H1 (cell line): ENCODE results near the gene REG1B. TPM values are rescaled to one million over a fixed set of nuclear protein-coding genes. Genes with fewer than 3 reads are reported as not detected.

Source experiments
- CTCF ChIA-PET: fragments of 300-600 bp; sonication (Branson Sonifier 250); formaldehyde crosslinking; loops from one replicate; lab custom pipeline; 2021; ENCODE audit not compliant: partially characterized antibody; lab: Charles Lee
- POLR2A ChIA-PET: fragments of 300-600 bp; sonication (Branson Sonifier 250); formaldehyde crosslinking; loops from one replicate; lab custom pipeline; 2021; ENCODE audit warnings: inconsistent platforms; ENCODE audit not compliant: partially characterized antibody; lab: Charles Lee
- DNase-seq, 2 experiments: peaks; one replicate each; pipeline versions ENCODE4 v3.0.0 to v3.0.0-alpha.2; 2010 to 2022; ENCODE audit warnings: low spot score in 2 of 2, low read depth in 1 of 2, mixed read lengths in 1 of 2
- FAIRE-seq: peaks from 2 replicates; lab custom pipeline; 2011; peaks lifted over from hg19 to GRCh38; lab: Jason Lieb, UNC
- H2AFZ ChIP-seq: 2 replicates; pipeline ENCODE4 v1.8.1; 2012; ENCODE audit warnings: low read length, inconsistent platforms
- H2AK5ac ChIP-seq: 2 replicates; pipeline ENCODE4 v1.6.1; 2013; ENCODE audit warnings: low read depth, low read length
- H2BK120ac ChIP-seq: replicated peaks from 2 replicates; pipeline ENCODE3; 2013; ENCODE audit warnings: low read depth, low read length, inconsistent platforms
- H2BK12ac ChIP-seq: 2 replicates; pipeline ENCODE4 v1.6.1; 2013; ENCODE audit warnings: low read depth, low read length
- H2BK15ac ChIP-seq: 2 replicates; pipeline ENCODE4 v1.6.1; 2013; ENCODE audit warnings: low read length
- H2BK20ac ChIP-seq: 2 replicates; pipeline ENCODE4 v1.6.1; 2013; ENCODE audit warnings: low read length
- H2BK5ac ChIP-seq: 2 replicates; pipeline ENCODE4 v1.6.1; 2013; ENCODE audit warnings: low read depth, low read length
- H3K14ac ChIP-seq: 2 replicates; pipeline ENCODE4 v1.6.1; 2013; ENCODE audit warnings: inconsistent platforms; ENCODE audit not compliant: insufficient read length
- H3K18ac ChIP-seq: 2 replicates; pipeline ENCODE4 v1.6.1; 2013; ENCODE audit warnings: low read length; ENCODE audit errors: extremely low read depth
- H3K23ac ChIP-seq: 2 replicates; pipeline ENCODE4 v1.6.1; 2013; ENCODE audit warnings: inconsistent platforms; ENCODE audit not compliant: insufficient read length
- H3K23me2 ChIP-seq: 2 replicates; pipeline ENCODE4 v1.6.1; 2013; ENCODE audit warnings: low read depth, low read length
- H3K27ac ChIP-seq: 2 replicates; pipeline ENCODE4 v1.6.1; 2011; ENCODE audit warnings: low read depth, low read length, inconsistent platforms
- H3K27me3 ChIP-seq, 4 experiments: replicated peaks in 1 of 4; 1 replicate in 1 of 4; 2 replicates in 3 of 4; pipeline versions ENCODE4 v1.6.1 to v1.8.1; 2011 to 2013; ENCODE audit warnings: low read length in 3 of 4, mild to moderate bottlenecking in 3 of 4, inconsistent platforms in 2 of 4, mixed read lengths in 2 of 4, moderate library complexity in 1 of 4; ENCODE audit not compliant: control insufficient read depth in 3 of 4, insufficient read depth in 3 of 4; ENCODE audit errors: extremely low read depth in 1 of 4
- H3K36me3 ChIP-seq, 4 experiments: 2 replicates each; pipeline versions ENCODE4 v1.6.1 to v1.8.1; 2011 to 2013; ENCODE audit warnings: mild to moderate bottlenecking in 4 of 4, low read length in 3 of 4, moderate library complexity in 2 of 4, control low read depth in 1 of 4, inconsistent platforms in 1 of 4; ENCODE audit not compliant: insufficient read depth in 4 of 4, control insufficient read depth in 2 of 4
- H3K4ac ChIP-seq: replicated peaks from 2 replicates; pipeline ENCODE3; 2013; ENCODE audit warnings: low read length, low read depth, mixed read lengths, inconsistent platforms; ENCODE audit not compliant: insufficient read length
- H3K4me1 ChIP-seq, 4 experiments: replicated peaks in 1 of 4; 1 replicate in 1 of 4; 2 replicates in 3 of 4; pipeline versions ENCODE4 v1.6.1 to v1.8.1; 2011 to 2013; ENCODE audit warnings: low read length in 3 of 4, inconsistent platforms in 2 of 4, mixed read lengths in 1 of 4; ENCODE audit not compliant: insufficient read depth in 4 of 4, control insufficient read depth in 3 of 4
- H3K4me2 ChIP-seq, 2 experiments: 2 replicates each; pipeline versions ENCODE4 v1.6.1 to v1.8.1; 2011 to 2013; ENCODE audit warnings: low read depth in 2 of 2, low read length in 2 of 2, control low read depth in 1 of 2, inconsistent platforms in 1 of 2, mild to moderate bottlenecking in 1 of 2; ENCODE audit not compliant: insufficient read depth in 1 of 2
- H3K4me3 ChIP-seq, 4 experiments: fragments of 200-600, 300-600 bp in 1 of 4; sonication (generic), shearing (Covaris generic), sonication (Bioruptor Twin) in 1 of 4; 2 replicates each; pipeline versions ENCODE4 v1.5.1 to v1.8.1; 2011 to 2016; ENCODE audit warnings: low read length in 4 of 4, low read depth in 3 of 4, control low read depth in 2 of 4, inconsistent platforms in 2 of 4, mild to moderate bottlenecking in 2 of 4, mixed read lengths in 1 of 4, moderate library complexity in 1 of 4; ENCODE audit not compliant: insufficient read depth in 2 of 4; ENCODE audit errors: extremely low read depth in 1 of 4
- H3K56ac ChIP-seq: replicated peaks from 2 replicates; pipeline ENCODE3; 2013; ENCODE audit warnings: low read depth, mild to moderate bottlenecking, mixed read lengths, low read length, inconsistent platforms; ENCODE audit not compliant: insufficient read length
- H3K79me1 ChIP-seq: 2 replicates; pipeline ENCODE4 v1.6.1; 2013; ENCODE audit warnings: low read depth, low read length, control low read depth
- H3K79me2 ChIP-seq, 2 experiments: 2 replicates each; pipeline versions ENCODE4 v1.6.1 to v1.8.1; 2012 to 2013; ENCODE audit warnings: low read length in 2 of 2, mild to moderate bottlenecking in 2 of 2, inconsistent platforms in 1 of 2; ENCODE audit not compliant: insufficient read depth in 2 of 2, control insufficient read depth in 1 of 2
- H3K9ac ChIP-seq, 4 experiments: replicated peaks in 1 of 4; 1 replicate in 1 of 4; 2 replicates in 3 of 4; pipeline versions ENCODE4 v1.6.1 to v1.8.1; 2011 to 2013; ENCODE audit warnings: low read depth in 3 of 4, low read length in 3 of 4, control low read depth in 2 of 4, mild to moderate bottlenecking in 2 of 4, moderate library complexity in 2 of 4, inconsistent platforms in 1 of 4; ENCODE audit errors: extremely low read depth in 1 of 4
- H3K9me3 ChIP-seq, 2 experiments: 2 replicates each; pipeline versions ENCODE4 v1.6.1 to v1.8.1; 2012 to 2013; ENCODE audit warnings: mild to moderate bottlenecking in 2 of 2, moderate library complexity in 2 of 2, control low read depth in 1 of 2, inconsistent platforms in 1 of 2, low read depth in 1 of 2, low read length in 1 of 2, mixed read lengths in 1 of 2; ENCODE audit not compliant: insufficient read depth in 2 of 2
- H4K20me1 ChIP-seq, 2 experiments: replicated peaks in 1 of 2; 2 replicates each; pipeline versions ENCODE3 to v1.8.1; 2011 to 2013; ENCODE audit warnings: inconsistent platforms in 2 of 2, low read length in 2 of 2, mild to moderate bottlenecking in 1 of 2; ENCODE audit not compliant: insufficient read depth in 2 of 2, control insufficient read depth in 1 of 2
- H4K5ac ChIP-seq: 2 replicates; pipeline ENCODE4 v1.6.1; 2013; ENCODE audit warnings: low read length, low read depth, mixed read lengths, inconsistent platforms; ENCODE audit not compliant: insufficient read length
- H4K8ac ChIP-seq: 2 replicates; pipeline ENCODE4 v1.8.0; 2013; ENCODE audit warnings: mild to moderate bottlenecking, moderate library complexity, low read length, inconsistent platforms; ENCODE audit not compliant: insufficient read depth; ENCODE audit errors: extremely low read depth
- H4K91ac ChIP-seq: replicated peaks from 2 replicates; pipeline ENCODE3; 2013; ENCODE audit warnings: low read length, mixed read lengths, inconsistent platforms; ENCODE audit not compliant: insufficient read length
- CTCF ChIP-seq, 3 experiments: IDR thresholded peaks; 1 replicate in 2 of 3; 2 replicates in 1 of 3; pipeline versions ENCODE4 v1.5.1 to v1.6.1; 2011; ENCODE audit warnings: low read length in 3 of 3, mild to moderate bottlenecking in 3 of 3, inconsistent platforms in 2 of 3, low read depth in 1 of 3, moderate library complexity in 1 of 3; ENCODE audit not compliant: insufficient read depth in 1 of 3; ENCODE audit errors: control extremely low read depth in 1 of 3
- E2F6 ChIP-seq: IDR thresholded peaks from 2 replicates; pipeline ENCODE4 v1.6.1; 2012; ENCODE audit warnings: inconsistent platforms
- HDAC2 ChIP-seq, 2 experiments: fragments of 300-600 bp in 1 of 2; sonication (generic) in 1 of 2; IDR thresholded peaks; 2 replicates each; pipeline ENCODE4 v1.6.1; 2011 to 2012; ENCODE audit warnings: low read depth in 2 of 2, low read length in 2 of 2, mild to moderate bottlenecking in 2 of 2, moderate library complexity in 2 of 2, borderline replicate concordance in 1 of 2, inconsistent platforms in 1 of 2
- JUND ChIP-seq: IDR thresholded peaks from 2 replicates; pipeline ENCODE4 v1.6.1; 2011; ENCODE audit warnings: mild to moderate bottlenecking, improper control_type of control experiment, low read length
- KDM5A ChIP-seq: fragments of 200-600 bp; IDR thresholded peaks from 2 replicates; pipeline ENCODE4 v1.7.1; 2012; ENCODE audit warnings: mild to moderate bottlenecking, low read length, inconsistent platforms, mixed read lengths
- MAX ChIP-seq: IDR thresholded peaks from 2 replicates; pipeline ENCODE4 v1.6.1; 2012; ENCODE audit warnings: inconsistent platforms
- SAP30 ChIP-seq: fragments of 300-600 bp; sonication (generic); IDR thresholded peaks from 2 replicates; pipeline ENCODE4 v1.7.1; 2012; ENCODE audit warnings: low read length, moderate library complexity, mild to moderate bottlenecking, inconsistent platforms; ENCODE audit not compliant: insufficient read depth, insufficient replicate concordance
- TCF12 ChIP-seq: IDR thresholded peaks from 2 replicates; pipeline ENCODE4 v1.6.1; 2011; ENCODE audit warnings: low read depth, mild to moderate bottlenecking, low read length
- WGBS, 2 experiments: shearing (Covaris generic) in 1 of 2; methylation state at CpG; one replicate each; pipeline versions ENCODE4 v1.1.6 to v1.1.7; 2013 to 2015; ENCODE audit warnings: low lambda C conversion rate in 2 of 2, mixed read lengths in 2 of 2, inconsistent platforms in 1 of 2, low coverage in 1 of 2, missing lambda C conversion rate in 1 of 2; ENCODE audit not compliant: insufficient replicate concordance in 2 of 2, insufficient coverage in 1 of 2, insufficient read length in 1 of 2; ENCODE audit errors: extremely low coverage in 1 of 2, missing lambda C conversion rate in 1 of 2; 5-methylcytosine and 5-hydroxymethylcytosine counted together
- polyA plus RNA-seq, 7 experiments: library from polyadenylated mRNA; depleted of rRNA in 3 of 7; stranded (reverse) in 5 of 7; unstranded in 2 of 7; fragments of >200 nt in 5 of 7; fragments of 200-250 nt in 2 of 7; gene quantifications; 1 replicate in 5 of 7; 2 replicates in 1 of 7; 4 replicates in 1 of 7; pipeline versions ENCODE4 v1.2.1 to v1.2.3, GENCODE V29; 2011 to 2013; ENCODE audit warnings: missing spikeins in 2 of 7, mixed read lengths in 2 of 7
- total RNA-seq: library from RNA; stranded (reverse); fragmentation: NEBNext Ultra II Directional; extraction: Animal tissue kit (Norgen Biotek cat#: 25700); gene quantifications from 2 replicates; pipeline ENCODE4 v1.2.1, GENCODE V29; 2021
- TF ChIP-seq, protein P1 (sequence below): IDR thresholded peaks from 2 replicates; pipeline ENCODE4 v1.6.1; 2011; ENCODE audit warnings: low read depth, mild to moderate bottlenecking, low read length; ENCODE audit not compliant: insufficient read depth

The REG1B gene
- total and polyA plus RNA-seq, 2 of the 8 experiments (the other 6 are each of a cell fraction or from before 2014, with no cell fraction given), result not detected

DNA sequence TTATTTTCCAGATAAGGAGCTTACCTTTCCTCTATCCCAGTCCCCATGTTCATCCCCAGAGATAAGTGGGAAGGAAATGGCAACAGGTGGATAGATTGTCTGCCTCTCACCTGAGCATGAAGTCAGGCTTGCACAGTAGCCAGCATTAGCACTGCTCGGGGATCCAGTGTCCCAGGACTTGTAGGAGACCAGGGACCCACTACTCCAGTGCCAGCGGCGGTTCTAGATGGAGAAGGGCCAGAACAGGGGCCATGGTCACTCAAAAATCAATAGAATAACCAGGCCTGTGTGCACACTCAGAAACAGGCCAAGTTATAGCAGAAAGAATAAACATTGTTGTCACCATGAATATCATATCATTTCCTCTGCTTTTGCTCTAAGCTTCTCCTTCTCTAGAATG, 2.4 kb downstream of the REG1B start:
- no peak overlapping the region for H2BK15ac ChIP-seq
- ChIA-PET CTCF (interaction anchor here (0.6 to 1.1 kb wide), 3 partner anchors 10 to 313 kb away, joined by 3 read pairs; no protein-coding TSS in a partner anchor), POLR2A (interaction anchor here (0.6 kb wide), 1 partner anchor 933 kb away, joined by 3 read pairs; no protein-coding TSS in a partner anchor)
- H4K8ac ChIP-seq, result no peak overlapping the region
- no peak overlapping the region for H3K4ac ChIP-seq
- H4K91ac ChIP-seq, result no peak overlapping the region
- no peak overlapping the region for H3K4me3 ChIP-seq
- H3K27ac ChIP-seq, result no peak overlapping the region
- H4K20me1 ChIP-seq, result no peaks in the 10 kb centered on the region
- H3K23ac ChIP-seq, result no peak overlapping the region
- no peak overlapping the region for H2BK12ac ChIP-seq
- 0 out of 4 replicates have a peak, but pooled peaks cover 0 to 2% of the 10 kb centered on the region in 2 experiments for H3K9me3 ChIP-seq
- no peaks in the 10 kb centered on the region for H3K79me2 ChIP-seq
- H3K4me1 ChIP-seq, result 0 out of 7 replicates have a peak, but pooled peaks cover 0 to 3% (median 1%) of the 10 kb centered on the region in 4 experiments
- no peak overlapping the region for H3K56ac ChIP-seq
- H3K14ac ChIP-seq, result no peak overlapping the region
- H3K79me1 ChIP-seq, result no peaks in the 10 kb centered on the region
- H3K18ac ChIP-seq, result no peak overlapping the region
- H4K5ac ChIP-seq, result no peak overlapping the region
- no peak for DNase-seq
- H2AFZ ChIP-seq, result no peak overlapping the region
- no peaks in the 10 kb centered on the region for H3K23me2 ChIP-seq
- H2BK20ac ChIP-seq, result no peak overlapping the region
- no peak overlapping the region for H3K4me2 ChIP-seq
- no peak for FAIRE-seq
- no peak overlapping the region for H2BK120ac ChIP-seq
- H2BK5ac ChIP-seq, result no peak overlapping the region
- WGBS, 2 experiments, result 94% methylated on average over 3 of the region's 3 CpGs; no CpG with 5 or more reads in 1 of the 2 experiments
- no peak overlapping the region for H2AK5ac ChIP-seq
- no peaks in the 10 kb centered on the region for H3K36me3 ChIP-seq
- no peaks in the 10 kb centered on the region for H3K27me3 ChIP-seq
- no peak overlapping the region for H3K9ac ChIP-seq
- TF ChIP-seq JUND (no peak), E2F6 (no peak), CTCF (IDR thresholded peaks at IDR 0.05; ENCODE audit: control extremely low read depth in 1 of 3, insufficient read depth in 1 of 3, low read depth in 1 of 3, low read length in 3 of 3) (no peak), MAX (no peak), SAP30 (no peak), KDM5A (no peak), TCF12 (no peak), HDAC2 (IDR thresholded peaks at IDR 0.05; ENCODE audit: borderline replicate concordance in 1 of 2, low read depth in 2 of 2, low read length in 2 of 2) (no peak)
- TF ChIP-seq, protein P1, sequence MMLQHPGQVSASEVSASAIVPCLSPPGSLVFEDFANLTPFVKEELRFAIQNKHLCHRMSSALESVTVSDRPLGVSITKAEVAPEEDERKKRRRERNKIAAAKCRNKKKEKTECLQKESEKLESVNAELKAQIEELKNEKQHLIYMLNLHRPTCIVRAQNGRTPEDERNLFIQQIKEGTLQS, result no peak
